NB4 (cell line): ENCODE data around the gene TSFM.

Experiments used
- MYC ChIP-seq: IDR thresholded peaks from 2 replicates; pipeline ENCODE4 v1.6.1; 2011; ENCODE audit warnings: low read depth, low read length
- TF ChIP-seq, protein P1 (sequence below): IDR thresholded peaks from one replicate; pipeline ENCODE4 v1.5.1; 2012; ENCODE audit warnings: low read depth, low read length

DNA sequence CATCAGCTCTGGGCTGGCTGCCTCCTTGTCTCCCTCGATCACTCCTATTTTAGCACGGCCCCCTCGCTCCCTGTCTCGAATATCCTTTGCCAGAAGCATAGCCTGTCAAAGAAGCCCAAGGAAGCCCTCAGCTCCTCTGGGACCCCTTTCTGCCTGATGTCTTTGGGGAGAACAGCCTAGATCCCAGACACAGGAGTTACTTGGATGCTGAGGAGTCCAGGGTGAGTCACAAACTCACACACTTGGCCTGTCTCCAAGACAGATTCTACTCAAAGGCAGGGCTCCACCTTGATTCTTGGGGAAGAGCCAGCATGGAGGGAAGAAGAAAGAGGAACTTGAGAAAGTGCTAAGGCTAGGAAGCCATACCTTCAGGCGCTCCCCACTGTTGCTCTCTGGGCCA is 27.9 kb downstream of the TSFM start:
- TF ChIP-seq, protein P1, sequence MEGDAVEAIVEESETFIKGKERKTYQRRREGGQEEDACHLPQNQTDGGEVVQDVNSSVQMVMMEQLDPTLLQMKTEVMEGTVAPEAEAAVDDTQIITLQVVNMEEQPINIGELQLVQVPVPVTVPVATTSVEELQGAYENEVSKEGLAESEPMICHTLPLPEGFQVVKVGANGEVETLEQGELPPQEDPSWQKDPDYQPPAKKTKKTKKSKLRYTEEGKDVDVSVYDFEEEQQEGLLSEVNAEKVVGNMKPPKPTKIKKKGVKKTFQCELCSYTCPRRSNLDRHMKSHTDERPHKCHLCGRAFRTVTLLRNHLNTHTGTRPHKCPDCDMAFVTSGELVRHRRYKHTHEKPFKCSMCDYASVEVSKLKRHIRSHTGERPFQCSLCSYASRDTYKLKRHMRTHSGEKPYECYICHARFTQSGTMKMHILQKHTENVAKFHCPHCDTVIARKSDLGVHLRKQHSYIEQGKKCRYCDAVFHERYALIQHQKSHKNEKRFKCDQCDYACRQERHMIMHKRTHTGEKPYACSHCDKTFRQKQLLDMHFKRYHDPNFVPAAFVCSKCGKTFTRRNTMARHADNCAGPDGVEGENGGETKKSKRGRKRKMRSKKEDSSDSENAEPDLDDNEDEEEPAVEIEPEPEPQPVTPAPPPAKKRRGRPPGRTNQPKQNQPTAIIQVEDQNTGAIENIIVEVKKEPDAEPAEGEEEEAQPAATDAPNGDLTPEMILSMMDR = no peak
- TF ChIP-seq MYC = no peak
